Measurements from ENCODE around the gene GOLGA6A.

DNA sequence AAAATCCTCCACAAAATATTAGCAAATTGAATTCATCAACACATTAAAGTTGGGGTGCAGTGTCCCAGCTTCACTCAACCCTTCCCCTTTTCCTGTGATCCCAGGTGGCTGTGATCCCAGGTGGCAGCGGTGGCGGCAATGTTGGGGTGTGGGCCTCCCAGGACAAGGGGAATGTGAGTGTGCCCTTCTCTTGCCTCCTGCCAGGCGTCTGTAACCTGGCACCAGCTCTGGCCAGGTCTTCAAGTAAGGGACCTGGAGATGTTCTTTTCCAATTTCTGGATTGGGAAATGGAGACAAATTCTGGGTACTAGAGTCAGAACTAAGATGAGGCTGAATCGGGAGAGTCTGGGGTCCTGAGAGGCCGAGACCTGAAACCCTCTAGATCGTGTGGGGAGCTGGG is 20.1 kb downstream of the GOLGA6A start:
- TF ChIP-seq POLR2AphosphoS5 (IDR thresholded peaks at IDR 0.05) (no peak), CTCF (IDR thresholded peaks at IDR 0.05) (no peak), EP300 (IDR thresholded peaks at IDR 0.05) (no peak), POLR2A (IDR thresholded peaks at IDR 0.05) (no peak)

Measured in upper lobe of left lung (tissue), 4 donors.